Stimulated activated CD8-positive, alpha-beta memory T cell treated with anti-CD3 and anti-CD28 coated beads, Interleukin-4, amount 100 ng/mL, for 48 hours (primary cell): ENCODE results near the gene GABRA4.

ENCODE experiments used
- DNase-seq: peaks from one replicate; pipeline ENCODE4 v3.0.0-alpha.2; 2020

Gene GABRA4

DNA sequence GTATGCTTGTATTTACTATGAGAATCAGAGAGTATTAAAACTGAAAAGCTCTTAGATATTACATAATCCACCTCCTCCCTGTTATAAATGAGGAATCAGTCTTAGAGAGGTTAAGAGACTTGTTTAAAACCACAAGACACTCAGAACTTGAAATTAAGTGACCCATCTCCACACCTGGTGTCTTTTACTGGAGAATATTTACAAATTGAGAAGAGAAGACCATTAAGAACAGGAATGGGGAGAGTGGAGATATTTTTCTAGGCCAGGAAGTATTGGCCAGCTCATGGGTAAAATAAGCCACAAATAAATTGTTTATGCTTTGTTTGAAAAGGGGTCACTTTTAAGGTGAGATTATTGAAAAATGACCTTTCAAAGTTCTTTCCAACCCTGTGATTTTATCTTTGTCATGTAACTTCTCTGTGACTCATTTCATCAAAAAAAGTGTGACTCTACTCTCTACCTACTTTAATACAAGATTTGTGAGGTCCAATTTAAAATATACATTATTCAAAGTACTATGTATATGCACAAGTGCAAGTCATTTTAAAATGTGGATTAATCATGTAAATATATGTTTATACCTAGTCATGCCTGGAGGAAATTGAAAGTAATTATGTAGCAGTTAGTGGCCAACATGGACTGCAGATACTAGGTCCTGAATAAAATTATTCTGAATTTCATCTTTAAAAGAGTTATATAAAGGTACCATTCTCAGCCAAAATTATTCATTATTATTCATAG, 68.4 kb downstream of the GABRA4 start:
- no peak for DNase-seq

- DNase-seq: no peak
Measured at GRCh38 chr4:46922205-46922604, 71.2 kb downstream of the GABRA4 start.

DNA sequence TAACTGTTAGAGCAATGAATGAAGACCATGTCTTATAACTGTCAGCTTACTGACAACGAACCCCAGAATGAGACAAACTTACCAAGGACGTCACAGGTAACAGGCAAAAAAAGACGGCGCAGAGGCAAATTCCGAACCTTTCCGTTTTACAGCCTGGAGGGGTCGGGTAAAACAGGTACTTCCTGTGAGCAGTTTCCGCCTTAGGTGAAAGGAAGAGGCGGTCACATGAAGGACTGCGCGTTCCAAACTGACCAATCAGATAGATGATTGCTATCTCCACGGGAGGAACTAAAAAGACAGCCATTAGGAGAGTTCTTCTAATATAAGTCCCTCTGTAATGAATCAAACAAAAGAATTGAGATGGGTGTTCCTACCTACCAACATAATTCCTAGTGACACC, 84.3 kb downstream of the GABRA4 start, which contains the start of gene COX7B2:
COX7B2 (minus strand) TSS at position 168 of the 400 bp plus-strand sequence. CDS start 174,053 bp downstream, outside the sequence.
- DNase-seq: no peak

DNA sequence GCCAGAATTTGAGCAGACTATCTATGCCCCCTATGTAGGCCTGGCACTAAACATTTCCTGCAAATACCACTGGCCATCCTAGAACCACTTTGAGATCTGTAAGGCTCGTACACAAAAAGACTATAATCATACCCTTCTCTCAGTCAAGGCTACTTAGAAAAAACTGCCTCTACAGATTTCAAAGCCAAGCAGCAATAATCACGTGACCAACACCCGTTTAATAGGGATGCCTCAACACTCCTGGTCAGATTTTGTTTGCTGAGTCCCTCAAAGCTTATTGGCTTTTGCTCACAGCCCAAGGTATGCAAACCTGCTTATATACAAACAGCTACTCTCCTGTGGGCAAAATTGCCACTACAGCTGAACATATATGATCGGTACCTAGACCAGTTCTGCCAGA, 85.2 kb downstream of the GABRA4 start:
- DNase-seq: no peak

- no peak for DNase-seq
Measured at GRCh38 chr4:46900082-46900481, 93.3 kb downstream of the GABRA4 start.

GRCh38 chr4:46894826-46895225, 98.6 kb downstream of the GABRA4 start:
- no peak for DNase-seq

GRCh38 chr4:46890056-46890455, 103.3 kb downstream of the GABRA4 start:
- no peak for DNase-seq

GRCh38 chr4:46889410-46889809, 104.0 kb downstream of the GABRA4 start:
- no peak for DNase-seq

DNA sequence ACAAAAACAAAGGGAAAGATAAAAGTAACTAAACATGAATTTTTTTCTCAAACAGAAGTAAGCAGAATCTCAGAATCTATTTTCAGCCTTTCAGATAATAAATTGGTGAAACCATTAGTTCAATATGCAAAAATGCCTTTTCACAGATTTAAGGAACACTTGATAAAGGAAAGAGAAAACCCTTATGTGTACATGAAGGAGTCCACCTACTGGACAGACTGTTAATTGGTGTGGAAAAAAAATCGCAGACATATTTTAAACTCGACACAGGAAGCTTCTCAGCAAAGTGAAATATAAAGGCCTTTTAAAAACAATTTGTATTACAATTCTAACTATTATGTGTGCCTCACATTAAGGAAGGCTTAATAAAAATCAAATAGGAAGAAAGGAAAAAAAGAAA, 106.7 kb downstream of the GABRA4 start:
- DNase-seq: no peak

DNA sequence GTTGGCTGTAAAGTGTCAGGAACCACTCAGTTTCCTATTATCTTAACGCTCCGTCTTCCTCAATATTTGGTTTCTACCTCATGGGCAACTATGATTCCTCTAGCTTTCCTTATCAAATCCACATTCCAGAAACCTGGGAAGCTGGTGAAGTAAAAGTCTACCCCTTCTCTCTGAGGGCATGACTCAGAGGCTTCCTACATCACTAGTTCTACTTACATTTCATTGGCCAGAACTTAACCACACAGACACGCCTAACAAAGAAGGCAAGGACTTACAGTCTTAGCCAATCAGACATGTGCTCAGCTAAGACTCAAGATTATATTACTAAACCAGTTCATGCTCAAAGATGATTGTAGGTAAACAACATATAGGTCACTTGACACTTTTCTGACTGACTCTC, 114.7 kb downstream of the GABRA4 start:
- no peak for DNase-seq

GRCh38 chr4:46874811-46875210, 118.6 kb downstream of the GABRA4 start:
- DNase-seq: no peak

DNA sequence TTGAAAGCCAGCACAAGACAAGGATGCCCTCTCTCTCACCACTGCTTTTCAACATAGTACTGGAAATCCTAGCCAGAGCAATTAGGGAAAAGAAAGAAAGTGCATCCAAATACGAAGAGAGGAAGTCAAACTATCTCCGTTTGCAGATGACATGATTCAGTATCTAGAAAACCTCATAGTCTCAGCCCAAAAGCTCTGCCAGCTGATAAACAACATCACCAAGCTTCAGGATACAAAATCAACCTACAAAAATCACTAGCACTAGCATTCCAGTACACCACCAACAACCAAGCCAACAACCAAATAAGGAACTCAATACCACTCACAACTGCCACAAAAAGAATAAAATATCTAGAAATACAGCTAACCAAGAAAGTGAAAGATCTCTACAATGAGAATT, 123.0 kb downstream of the GABRA4 start:
- DNase-seq: no peak
